WTC11 (cell line): ENCODE data around the gene FFAR2. TPM values are rescaled to one million over a fixed set of nuclear protein-coding genes. Genes with fewer than 3 reads are reported as not detected.
A peak's percentile ranks its signal among the peaks of the same experiment; 100 is the strongest.

ENCODE experiments used
- ATAC-seq: fragments of 200-7000 bp; cut with Tn5 transposase; 2 replicates; pipeline ENCODE4 v1.10.0; 2021; ENCODE audit warnings: mild to moderate bottlenecking, moderate library complexity
- CTCF ChIA-PET: fragments of 300-600 bp; sonication (Branson Sonifier 250); formaldehyde crosslinking; loops from one replicate; lab custom pipeline; 2021; ENCODE audit warnings: antibody characterized with exemption; lab: Charles Lee
- POLR2A ChIA-PET: fragments of 350-600 bp; sonication (Branson Sonifier 250); formaldehyde crosslinking; loops from one replicate; lab custom pipeline; 2021; ENCODE audit warnings: antibody characterized with exemption; lab: Charles Lee
- DNase-seq: peaks from one replicate; pipeline ENCODE4 v3.0.0; 2021; ENCODE audit warnings: low spot score
- H3K27ac Mint-ChIP-seq: 2 replicates; pipeline ENCODE4 v1.8.0; 2021; ENCODE audit warnings: mixed read lengths
- H3K27me3 Mint-ChIP-seq: 2 replicates; pipeline ENCODE4 v1.8.0; 2021; ENCODE audit warnings: low read depth, mild to moderate bottlenecking, moderate library complexity, mixed read lengths
- H3K36me3 Mint-ChIP-seq: 2 replicates; pipeline ENCODE4 v1.8.0; 2021; ENCODE audit warnings: mixed read lengths
- H3K4me1 Mint-ChIP-seq: 2 replicates; pipeline ENCODE4 v1.8.0; 2022; ENCODE audit warnings: mixed read lengths
- H3K4me3 Mint-ChIP-seq: 2 replicates; pipeline ENCODE4 v1.8.0; 2021; ENCODE audit warnings: mild to moderate bottlenecking, moderate library complexity, mixed read lengths
- H3K9me3 Mint-ChIP-seq: 2 replicates; pipeline ENCODE4 v1.8.0; 2021; ENCODE audit warnings: mixed read lengths
- ATF6 ChIP-seq: sonication (generic); formaldehyde crosslinking; IDR thresholded peaks from 2 replicates; pipeline ENCODE4 v1.8.1; 2023; ENCODE audit warnings: mild to moderate bottlenecking, missing genetic modification reagents
- CTCF ChIP-seq: fragments of 200-600 bp; IDR thresholded peaks from 2 replicates; pipeline ENCODE4 v1.8.0; 2022; ENCODE audit warnings: antibody characterized with exemption
- ELF4 ChIP-seq: sonication (generic); formaldehyde crosslinking; IDR thresholded peaks from 2 replicates; pipeline ENCODE4 v1.8.1; 2022; ENCODE audit warnings: low read depth, mild to moderate bottlenecking, moderate library complexity, missing genetic modification reagents
- GRHL2 ChIP-seq: fragments of 250-450 bp; sonication (Bioruptor Pico); IDR thresholded peaks from 2 replicates; pipeline ENCODE4 v1.8.0; 2022; ENCODE audit warnings: mild to moderate bottlenecking, moderate library complexity; ENCODE audit not compliant: insufficient replicate concordance, severe bottlenecking
- HMGA2 ChIP-seq: fragments of 250-450 bp; sonication (Bioruptor Pico); IDR thresholded peaks from 2 replicates; pipeline ENCODE4 v1.4.0; 2021; ENCODE audit warnings: mild to moderate bottlenecking, moderate library complexity
- IRF1 ChIP-seq: sonication (generic); formaldehyde crosslinking; IDR thresholded peaks from 2 replicates; pipeline ENCODE4 v1.8.0; 2023; ENCODE audit warnings: missing genetic modification reagents
- MAX ChIP-seq: sonication (generic); formaldehyde crosslinking; IDR thresholded peaks from 2 replicates; pipeline ENCODE4 v1.8.0; 2022; ENCODE audit warnings: mild to moderate bottlenecking, missing genetic modification reagents
- MLX ChIP-seq: sonication (generic); formaldehyde crosslinking; IDR thresholded peaks from 2 replicates; pipeline ENCODE4 v1.8.1; 2023; ENCODE audit warnings: mild to moderate bottlenecking, missing genetic modification reagents, moderate library complexity
- NFYB ChIP-seq: sonication (generic); formaldehyde crosslinking; conservative IDR thresholded peaks from 2 replicates; pipeline ENCODE4 v1.8.0; 2022; ENCODE audit warnings: low read depth, missing genetic modification reagents
- SMAD3 ChIP-seq: sonication (generic); formaldehyde crosslinking; IDR thresholded peaks from 2 replicates; pipeline ENCODE4 v1.8.0; 2022; ENCODE audit warnings: missing genetic modification reagents, mild to moderate bottlenecking, borderline replicate concordance
- STAT6 ChIP-seq: sonication (generic); formaldehyde crosslinking; conservative IDR thresholded peaks from 2 replicates; pipeline ENCODE4 v1.8.1; 2023; ENCODE audit warnings: mild to moderate bottlenecking, low read depth, missing genetic modification reagents, moderate library complexity
- ZNF121 ChIP-seq: sonication (generic); formaldehyde crosslinking; IDR thresholded peaks from 2 replicates; pipeline ENCODE4 v1.8.0; 2023; ENCODE audit warnings: missing genetic modification reagents
- ZNF219 ChIP-seq: sonication (generic); formaldehyde crosslinking; IDR thresholded peaks from 2 replicates; pipeline ENCODE4 v1.8.0; 2023; ENCODE audit warnings: missing genetic modification reagents, mild to moderate bottlenecking, borderline replicate concordance
- ZNF232 ChIP-seq: sonication (generic); formaldehyde crosslinking; IDR thresholded peaks from 2 replicates; pipeline ENCODE4 v1.8.0; 2022; ENCODE audit warnings: mild to moderate bottlenecking, missing genetic modification reagents
- ZNF263 ChIP-seq: sonication (generic); formaldehyde crosslinking; IDR thresholded peaks from 2 replicates; pipeline ENCODE4 v1.8.1; 2022; ENCODE audit warnings: low read depth, mild to moderate bottlenecking, moderate library complexity, missing genetic modification reagents
- ZNF396 ChIP-seq: fragments of 250-450 bp; sonication (Bioruptor Pico); IDR thresholded peaks from 2 replicates; pipeline ENCODE4 v1.8.0; 2021; ENCODE audit warnings: mild to moderate bottlenecking, moderate library complexity, borderline replicate concordance
- ZNF512 ChIP-seq: sonication (generic); formaldehyde crosslinking; IDR thresholded peaks from 2 replicates; pipeline ENCODE4 v1.8.1; 2022; ENCODE audit warnings: missing genetic modification reagents, borderline replicate concordance
- ZNF532 ChIP-seq: fragments of 250-450 bp; sonication (Bioruptor Pico); IDR thresholded peaks from 2 replicates; pipeline ENCODE4 v1.9.0; 2021; ENCODE audit warnings: mild to moderate bottlenecking, borderline replicate concordance
- total RNA-seq: library from RNA; stranded (reverse); gene quantifications from 3 replicates; pipeline ENCODE4 v1.2.3, GENCODE V29; 2021

Gene FFAR2
- total RNA-seq, 1 experiment from 2014 or later = not detected

GRCh38 chr19:35476149-35476548, 28.1 kb downstream of the FFAR2 start:
- POLR2A ChIA-PET = no interaction called here
- Mint-ChIP-seq H3K9me3 (peaks cover 3% of the 10 kb centered on the region; the same call in 1 of the 2 replicates), H3K4me3 (no peak overlapping the region), H3K27me3 (peaks cover 2% of the 10 kb centered on the region; the same call in 1 of the 2 replicates), H3K36me3 (no peaks in the 10 kb centered on the region), H3K27ac (no peak overlapping the region), H3K4me1 (peaks cover 7% of the 10 kb centered on the region)
- CTCF ChIA-PET = interaction anchor here (1.2 to 2.7 kb wide), 2 partner anchors 19 to 34 kb away, joined by 4 to 13 read pairs; no protein-coding TSS in a partner anchor
- peak; percentile 79 for ATAC-seq
- DNase-seq = peak; percentile 77
- TF ChIP-seq CTCF (peak; percentile 47), GRHL2 (no peak)

- POLR2A ChIA-PET = no interaction called here
- H3K27ac Mint-ChIP-seq = no peak overlapping the region
- CTCF ChIA-PET = interaction anchor here (2.7 kb wide), 1 partner anchor 16 kb away, joined by 13 read pairs; no protein-coding TSS in a partner anchor
- TF ChIP-seq ATF6 (CRISPR knock-in tag) (no peak), ELF4 (no peak), HMGA2 (no peak), ZNF232 (CRISPR knock-in tag) (no peak), ZNF219 (no peak), SMAD3 (CRISPR knock-in tag) (no peak), MLX (CRISPR knock-in tag) (no peak), ZNF512 (CRISPR knock-in tag) (no peak), STAT6 (no peak), ZNF121 (CRISPR knock-in tag) (no peak), ZNF396 (no peak), ZNF532 (no peak), NFYB (CRISPR knock-in tag) (no peak), MAX (no peak), ZNF263 (CRISPR knock-in tag) (no peak), IRF1 (CRISPR knock-in tag) (no peak)
Measured at GRCh38 chr19:35478794-35479677, 31.0 kb downstream of the FFAR2 start.

More at GRCh38 chr19:35478794-35479677, 31.0 kb downstream of the FFAR2 start:
- DNase-seq (no peak), ATAC-seq (no peak)
- H3K27me3 Mint-ChIP-seq = peaks cover 6% of the 10 kb centered on the region
- H3K9me3 Mint-ChIP-seq = peaks cover 3% of the 10 kb centered on the region; the same call in 1 of the 2 replicates
- H3K4me3 Mint-ChIP-seq = no peak overlapping the region
- H3K4me1 Mint-ChIP-seq = no peaks in the 10 kb centered on the region
- H3K36me3 Mint-ChIP-seq = no peaks in the 10 kb centered on the region
